OCI-LY7 (cell line): ENCODE data around the gene PRH2.

ENCODE experiments used
- EZH2phosphoT487 ChIP-seq: fragments of 200-600 bp; sonication (generic); IDR thresholded peaks from 2 replicates; pipeline ENCODE4 v1.6.1; 2018; ENCODE audit warnings: low read depth, borderline replicate concordance, mild to moderate bottlenecking, mixed run types, antibody characterized with exemption, low read length, moderate library complexity, mixed read lengths
- TF ChIP-seq, protein P1 (sequence below): fragments of 200-600 bp; sonication (generic); conservative IDR thresholded peaks from 2 replicates; pipeline ENCODE4 v1.5.1; 2014; ENCODE audit warnings: mild to moderate bottlenecking, antibody characterized with exemption, low read length, moderate library complexity, mixed read lengths

DNA sequence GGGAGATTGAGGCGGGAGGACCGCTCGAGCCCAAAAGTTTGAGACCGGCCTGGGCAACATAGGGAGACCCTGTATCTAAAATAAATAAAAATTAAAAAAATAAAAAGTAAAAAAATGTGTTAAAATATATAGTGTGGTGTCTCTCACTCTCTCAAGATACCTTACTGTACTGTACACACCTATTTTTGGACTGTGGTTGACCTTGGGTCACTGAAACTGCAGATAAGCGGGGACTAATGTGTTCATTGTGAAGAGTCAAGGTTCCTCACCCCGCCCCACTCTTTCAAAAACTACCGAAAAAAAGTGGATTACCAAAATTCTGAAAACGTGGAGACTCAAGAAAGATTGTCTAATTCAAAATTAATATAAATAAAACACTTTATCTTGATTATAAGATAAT lies 18.7 kb upstream of the PRH2 start:
- TF ChIP-seq, protein P1, sequence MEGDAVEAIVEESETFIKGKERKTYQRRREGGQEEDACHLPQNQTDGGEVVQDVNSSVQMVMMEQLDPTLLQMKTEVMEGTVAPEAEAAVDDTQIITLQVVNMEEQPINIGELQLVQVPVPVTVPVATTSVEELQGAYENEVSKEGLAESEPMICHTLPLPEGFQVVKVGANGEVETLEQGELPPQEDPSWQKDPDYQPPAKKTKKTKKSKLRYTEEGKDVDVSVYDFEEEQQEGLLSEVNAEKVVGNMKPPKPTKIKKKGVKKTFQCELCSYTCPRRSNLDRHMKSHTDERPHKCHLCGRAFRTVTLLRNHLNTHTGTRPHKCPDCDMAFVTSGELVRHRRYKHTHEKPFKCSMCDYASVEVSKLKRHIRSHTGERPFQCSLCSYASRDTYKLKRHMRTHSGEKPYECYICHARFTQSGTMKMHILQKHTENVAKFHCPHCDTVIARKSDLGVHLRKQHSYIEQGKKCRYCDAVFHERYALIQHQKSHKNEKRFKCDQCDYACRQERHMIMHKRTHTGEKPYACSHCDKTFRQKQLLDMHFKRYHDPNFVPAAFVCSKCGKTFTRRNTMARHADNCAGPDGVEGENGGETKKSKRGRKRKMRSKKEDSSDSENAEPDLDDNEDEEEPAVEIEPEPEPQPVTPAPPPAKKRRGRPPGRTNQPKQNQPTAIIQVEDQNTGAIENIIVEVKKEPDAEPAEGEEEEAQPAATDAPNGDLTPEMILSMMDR = no peak
- no peak for TF ChIP-seq EZH2phosphoT487
